Sigmoid colon (tissue), 7 donors: ENCODE data around the gene HAAO. TPM values are rescaled to one million over a fixed set of nuclear protein-coding genes. Genes with fewer than 3 reads are reported as not detected.

Experiments
- DNase-seq: peaks from one replicate; pipeline ENCODE4 v3.0.0-alpha.2; 2019
- H3K27ac ChIP-seq, 4 donors: fragments of 200-600 bp; sonication (generic); one replicate each; pipeline ENCODE4 v1.5.1; 2016 to 2019; ENCODE audit warnings: mild to moderate bottlenecking in 1 of 4
- H3K27me3 ChIP-seq, 3 donors: fragments of 200-600 bp; sonication (generic); one replicate each; pipeline ENCODE4 v1.5.1; 2019; ENCODE audit warnings: mild to moderate bottlenecking in 1 of 3
- H3K36me3 ChIP-seq, 4 donors: fragments of 200-600 bp; sonication (generic); one replicate each; pipeline ENCODE4 v1.5.1; 2016 to 2019
- H3K4me1 ChIP-seq, 4 donors: fragments of 200-600 bp; sonication (generic); one replicate each; pipeline ENCODE4 v1.5.1; 2017 to 2019
- H3K4me3 ChIP-seq, 4 donors: fragments of 200-600 bp; sonication (generic); one replicate each; pipeline ENCODE4 v1.5.1; 2017 to 2019; ENCODE audit warnings: mild to moderate bottlenecking in 2 of 4, moderate library complexity in 1 of 4
- H3K9me3 ChIP-seq, 4 donors: fragments of 200-600 bp in 3 of 4; sonication (generic) in 3 of 4; one replicate each; pipeline versions ENCODE4 v1.5.1 to v1.6.1; 2013 to 2019
- EP300 ChIP-seq, 4 donors: sonication (generic); formaldehyde crosslinking; IDR thresholded peaks; one replicate each; pipeline ENCODE4 v1.6.1; 2017; ENCODE audit warnings: antibody characterized with exemption in 4 of 4
- POLR2A ChIP-seq, 2 donors: fragments of 450-650 bp; IDR thresholded peaks; one replicate each; pipeline ENCODE4 v1.6.1; 2016; ENCODE audit warnings: antibody characterized with exemption in 2 of 2, mild to moderate bottlenecking in 2 of 2, moderate library complexity in 2 of 2
- POLR2AphosphoS5 ChIP-seq, 4 donors: sonication (generic); formaldehyde crosslinking; IDR thresholded peaks; one replicate each; pipeline ENCODE4 v1.6.1; 2017; ENCODE audit warnings: antibody characterized with exemption in 4 of 4
- WGBS, 2 donors: extraction: QIAGEN DNeasy Blood & Tissue Kit; methylation state at CpG; one replicate each; pipeline ENCODE4 v1.1.7; 2013; 5-methylcytosine and 5-hydroxymethylcytosine counted together
- intact Hi-C: fragments of 100-400 bp; cut with DNase I; formaldehyde crosslinking; loops from one replicate; pipeline ENCODE4 v1.15.1; 2023
- polyA plus RNA-seq, 3 donors: library from polyadenylated mRNA; stranded (reverse); fragments of 200-250 nt; gene quantifications; one replicate each; pipeline ENCODE4 v1.2.3, GENCODE V29; 2013
- total RNA-seq, 4 donors: library from RNA; depleted of rRNA; stranded (reverse); fragments of >200 nt; gene quantifications; one replicate each; pipeline ENCODE4 v1.1.0, GENCODE V29; 2016
- TF ChIP-seq, protein P1 (sequence below), 4 experiments: fragments of 450-650 bp in 3 of 4; fragments of 200-600 bp in 1 of 4; IDR thresholded peaks; one replicate each; pipeline ENCODE4 v1.5.1; 2016 to 2019; ENCODE audit warnings: antibody characterized with exemption in 4 of 4, mild to moderate bottlenecking in 3 of 4, moderate library complexity in 2 of 4
- donor health status: healthy with polysubstance abuse.
- donor health status: Bipolar disorder and iron deficiency.
- donor health status: healthy.

Gene HAAO
- total and polyA plus RNA-seq, 7 donors, result 2.5 to 37.9 (median 5.6) TPM

DNA sequence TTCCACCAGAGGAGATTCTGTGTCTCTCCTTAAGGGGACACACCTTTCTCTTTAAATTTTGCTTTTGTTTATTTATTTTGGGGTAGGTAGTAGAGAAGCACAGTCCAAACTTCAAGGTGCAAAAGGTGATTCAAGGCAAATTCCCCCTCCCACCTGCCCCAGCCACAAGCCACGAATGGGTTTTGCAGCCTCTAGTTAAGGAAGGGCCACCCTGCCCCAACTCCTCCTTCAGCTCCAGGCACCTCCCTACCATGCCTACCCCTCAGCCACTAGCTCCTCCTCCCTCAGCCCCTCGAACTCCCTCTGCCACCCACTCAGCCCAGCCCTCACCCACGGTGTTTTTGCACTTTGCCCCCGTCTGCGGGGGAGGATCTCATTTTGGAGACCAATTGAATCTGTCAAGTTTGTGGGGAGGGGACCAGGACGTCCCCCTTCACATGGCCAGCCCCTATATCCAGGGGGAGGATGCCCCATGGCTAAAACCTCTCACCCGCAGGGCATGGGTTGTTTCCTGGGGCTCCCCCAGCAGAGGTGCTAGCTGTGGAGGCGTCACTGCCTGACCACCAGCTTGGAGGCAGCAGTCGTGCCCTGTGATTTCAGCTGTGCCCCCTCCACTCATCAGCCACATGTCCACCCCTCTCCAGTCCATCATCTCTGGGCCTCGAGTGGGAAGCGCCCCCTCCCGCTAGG lies 4.5 kb downstream of the HAAO start:
- peaks cover 0 to 7% (median 0%) of the 10 kb centered on the region in 4 donors for H3K36me3 ChIP-seq
- 60 to 70% methylated on average over 12 of the region's 12 CpGs for WGBS, 2 donors
- H3K4me1 ChIP-seq, result peaks cover 0 to 19% (median 13%) of the 10 kb centered on the region in 4 donors
- no peaks in the 10 kb centered on the region for H3K27me3 ChIP-seq
- no peak overlapping the region for H3K27ac ChIP-seq
- H3K4me3 ChIP-seq, result no peak overlapping the region
- no peaks in the 10 kb centered on the region for H3K9me3 ChIP-seq
- TF ChIP-seq, protein P1, sequence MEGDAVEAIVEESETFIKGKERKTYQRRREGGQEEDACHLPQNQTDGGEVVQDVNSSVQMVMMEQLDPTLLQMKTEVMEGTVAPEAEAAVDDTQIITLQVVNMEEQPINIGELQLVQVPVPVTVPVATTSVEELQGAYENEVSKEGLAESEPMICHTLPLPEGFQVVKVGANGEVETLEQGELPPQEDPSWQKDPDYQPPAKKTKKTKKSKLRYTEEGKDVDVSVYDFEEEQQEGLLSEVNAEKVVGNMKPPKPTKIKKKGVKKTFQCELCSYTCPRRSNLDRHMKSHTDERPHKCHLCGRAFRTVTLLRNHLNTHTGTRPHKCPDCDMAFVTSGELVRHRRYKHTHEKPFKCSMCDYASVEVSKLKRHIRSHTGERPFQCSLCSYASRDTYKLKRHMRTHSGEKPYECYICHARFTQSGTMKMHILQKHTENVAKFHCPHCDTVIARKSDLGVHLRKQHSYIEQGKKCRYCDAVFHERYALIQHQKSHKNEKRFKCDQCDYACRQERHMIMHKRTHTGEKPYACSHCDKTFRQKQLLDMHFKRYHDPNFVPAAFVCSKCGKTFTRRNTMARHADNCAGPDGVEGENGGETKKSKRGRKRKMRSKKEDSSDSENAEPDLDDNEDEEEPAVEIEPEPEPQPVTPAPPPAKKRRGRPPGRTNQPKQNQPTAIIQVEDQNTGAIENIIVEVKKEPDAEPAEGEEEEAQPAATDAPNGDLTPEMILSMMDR (IDR thresholded peaks at IDR 0.05), result no peak
- no peak for TF ChIP-seq EP300 (IDR thresholded peaks at IDR 0.05)
- no peak for TF ChIP-seq POLR2AphosphoS5 (IDR thresholded peaks at IDR 0.05)
- no peak for TF ChIP-seq POLR2A (IDR thresholded peaks at IDR 0.05)
- intact Hi-C loops, result no loop called here
- DNase-seq, result no peak

DNA sequence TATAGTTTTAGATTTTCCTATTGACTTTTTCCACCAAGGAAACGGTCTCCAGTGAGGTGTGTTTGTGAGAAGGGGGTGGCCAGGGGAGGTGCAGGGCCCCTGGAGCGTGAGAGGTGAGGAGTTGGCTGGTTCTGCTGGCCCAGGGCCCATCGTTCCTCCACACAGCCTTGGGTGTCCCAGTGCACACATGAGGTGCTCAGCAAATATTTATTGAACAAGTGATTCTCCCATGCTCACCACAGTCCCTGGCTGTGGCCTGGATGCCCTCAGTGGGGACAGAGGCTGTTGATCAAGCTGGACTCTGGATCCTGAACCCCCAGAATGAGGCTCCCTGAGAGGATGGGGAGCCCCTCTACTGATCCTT lies 5.0 kb downstream of the HAAO start:
- no peak for DNase-seq
- no peak for TF ChIP-seq POLR2AphosphoS5 (IDR thresholded peaks at IDR 0.05)
- no peak for TF ChIP-seq EP300 (IDR thresholded peaks at IDR 0.05)
- TF ChIP-seq POLR2A (IDR thresholded peaks at IDR 0.05), result no peak
- TF ChIP-seq, protein P1 (IDR thresholded peaks at IDR 0.05), result no peak
- H3K9me3 ChIP-seq, result no peaks in the 10 kb centered on the region
- H3K4me3 ChIP-seq, result no peak overlapping the region
- peaks cover 0 to 15% (median 10%) of the 10 kb centered on the region in 4 donors for H3K4me1 ChIP-seq
- no peaks in the 10 kb centered on the region for H3K27me3 ChIP-seq
- no peak overlapping the region for H3K27ac ChIP-seq
- 77 to 82% methylated on average over 3 of the region's 3 CpGs for WGBS, 2 donors
- intact Hi-C loops, result no loop called here
- H3K36me3 ChIP-seq, result peaks cover 0 to 9% (median 0%) of the 10 kb centered on the region in 4 donors

DNA sequence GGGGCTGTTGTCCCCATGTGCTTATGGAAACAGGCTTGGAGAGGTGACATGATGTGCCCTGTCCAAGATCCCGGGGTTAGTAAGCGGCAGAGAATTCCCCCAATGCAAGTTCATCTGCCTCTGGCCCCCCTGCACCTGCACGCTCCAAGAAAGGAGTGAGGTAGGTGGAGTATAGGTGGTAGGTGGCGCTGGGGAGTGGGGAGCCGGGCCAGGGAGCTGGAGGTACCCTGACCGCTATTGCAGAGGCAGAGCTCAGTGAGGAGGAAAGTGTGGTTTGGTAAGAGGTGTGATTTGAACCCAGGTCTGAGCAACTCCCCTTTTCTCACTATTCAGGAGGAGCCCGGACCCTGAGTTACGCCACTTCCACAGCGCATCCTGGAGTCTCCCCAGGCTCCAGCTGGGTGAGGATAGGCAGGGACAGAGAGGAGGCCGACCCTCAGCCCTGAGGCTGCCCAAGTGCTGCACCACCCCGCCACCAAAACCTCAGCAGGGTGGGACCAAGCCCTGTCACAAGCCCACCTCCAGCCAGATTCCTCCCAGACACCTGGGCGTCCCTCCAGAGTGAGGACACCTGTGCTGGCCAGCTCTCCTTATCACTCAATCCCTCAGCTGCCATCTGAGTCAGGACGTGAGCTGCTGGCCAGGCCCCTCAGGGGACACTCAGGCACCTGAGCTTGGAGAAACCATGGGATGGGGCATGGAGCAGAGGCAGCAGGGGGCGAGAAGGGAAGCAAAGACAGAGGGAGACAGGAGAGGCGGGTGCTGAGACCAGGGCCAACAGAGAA lies 5.6 kb downstream of the HAAO start:
- 84 to 90% methylated on average over 15 of the region's 15 CpGs for WGBS, 2 donors
- Histone ChIP-seq H3K36me3 (peaks cover 0 to 9% (median 0%) of the 10 kb centered on the region in 4 donors), H3K27ac (no peak overlapping the region), H3K4me3 (no peak overlapping the region), H3K9me3 (no peaks in the 10 kb centered on the region), H3K4me1 (peaks cover 0 to 9% (median 5%) of the 10 kb centered on the region in 4 donors), H3K27me3 (no peaks in the 10 kb centered on the region)
- TF ChIP-seq EP300 (IDR thresholded peaks at IDR 0.05) (no peak), POLR2AphosphoS5 (IDR thresholded peaks at IDR 0.05) (no peak)
- no peak for DNase-seq
- intact Hi-C loops, result no loop called here

DNA sequence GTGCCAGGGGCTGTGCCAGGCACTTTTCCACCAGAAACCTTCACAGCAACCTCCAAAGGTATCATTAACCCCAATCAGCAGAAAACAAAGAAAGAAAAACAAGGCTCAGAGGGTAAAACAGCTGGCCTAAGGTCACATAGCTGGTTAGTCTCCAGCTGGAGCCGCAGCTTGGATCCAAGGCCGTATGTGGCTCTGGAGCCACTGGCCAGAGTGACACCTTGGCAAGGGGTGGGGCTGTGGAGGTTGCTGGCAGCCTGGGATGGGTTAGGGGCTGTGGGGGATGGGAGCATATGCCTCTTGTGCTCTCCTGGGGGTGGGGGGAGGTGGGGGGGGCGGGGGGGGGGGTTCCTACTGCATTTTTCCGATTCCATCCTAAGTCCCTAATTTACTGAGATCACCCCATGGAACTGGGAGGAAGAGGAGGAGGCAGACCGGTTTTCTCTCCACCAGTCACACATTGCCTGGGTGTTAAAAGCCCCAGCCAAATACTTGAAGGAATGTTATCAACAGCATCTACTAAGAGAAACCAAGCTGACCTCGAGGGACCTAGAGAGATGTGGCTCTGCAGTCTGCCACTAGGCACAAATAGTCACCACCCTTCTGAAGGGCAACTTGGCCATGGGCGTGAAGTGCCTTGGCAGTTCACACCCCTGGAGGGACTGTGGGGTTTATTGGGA lies 8.0 kb downstream of the HAAO start:
- H3K9me3 ChIP-seq, result no peaks in the 10 kb centered on the region
- H3K27ac ChIP-seq, result no peak overlapping the region
- intact Hi-C loops, result no loop called here
- TF ChIP-seq POLR2AphosphoS5 (IDR thresholded peaks at IDR 0.05) (no peak), POLR2A (IDR thresholded peaks at IDR 0.05) (no peak), EP300 (IDR thresholded peaks at IDR 0.05) (no peak)
- TF ChIP-seq, protein P1 (IDR thresholded peaks at IDR 0.05), result no peak
- H3K27me3 ChIP-seq, result no peaks in the 10 kb centered on the region
- no peak overlapping the region for H3K4me3 ChIP-seq
- WGBS, 2 donors, result 85% methylated on average over 6 of the region's 7 CpGs
- no peaks in the 10 kb centered on the region for H3K4me1 ChIP-seq
- DNase-seq, result no peak
- peaks cover 0 to 9% (median 0%) of the 10 kb centered on the region in 4 donors for H3K36me3 ChIP-seq

DNA sequence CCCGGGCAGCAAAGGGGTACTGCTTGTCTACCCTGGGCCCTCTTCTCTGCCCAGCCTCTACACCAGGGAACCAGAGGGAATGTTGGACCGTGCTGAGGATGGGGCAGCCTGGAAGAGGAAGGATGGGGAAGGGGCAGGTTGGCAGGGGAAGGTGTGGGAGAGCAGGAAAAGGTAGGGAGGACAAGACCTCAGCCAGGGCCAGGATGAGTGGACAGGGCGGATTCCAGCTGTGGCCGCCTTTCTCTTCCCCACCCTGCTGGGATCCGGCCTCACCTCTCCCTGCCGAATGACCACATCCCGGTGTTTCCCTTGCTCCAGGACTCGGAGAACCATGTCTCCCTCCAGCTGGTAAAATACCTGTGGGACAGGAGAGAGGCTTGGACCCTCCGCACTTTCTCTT lies 8.9 kb downstream of the HAAO start:
- TF ChIP-seq, protein P1 (IDR thresholded peaks at IDR 0.05), result no peak
- TF ChIP-seq POLR2A (IDR thresholded peaks at IDR 0.05) (no peak), POLR2AphosphoS5 (IDR thresholded peaks at IDR 0.05) (no peak), EP300 (IDR thresholded peaks at IDR 0.05) (no peak)
- H3K36me3 ChIP-seq, result peaks cover 0 to 9% (median 0%) of the 10 kb centered on the region in 4 donors
- no peak overlapping the region for H3K4me3 ChIP-seq
- 96 to 98% methylated on average over 9 of the region's 9 CpGs for WGBS, 2 donors
- H3K4me1 ChIP-seq, result peaks cover 0 to 5% (median 2%) of the 10 kb centered on the region in 4 donors
- H3K9me3 ChIP-seq, result no peaks in the 10 kb centered on the region
- no peak for DNase-seq
- intact Hi-C loops, result no loop called here
- H3K27me3 ChIP-seq, result no peaks in the 10 kb centered on the region
- H3K27ac ChIP-seq, result no peak overlapping the region
